Natural killer cell (primary cell): ENCODE results near the gene CFAP77. TPM values are rescaled to one million over a fixed set of nuclear protein-coding genes. Genes with fewer than 3 reads are reported as not detected.

Experiments
- ATAC-seq, 3 donors: fragments of 150-1000 bp in 2 of 3; fragments of 200-7000 bp in 1 of 3; cut with Tn5 transposase; 1 replicate in 1 of 3; 2 replicates in 2 of 3; pipeline ENCODE4 v1.10.0; 2021; ENCODE audit warnings: mild to moderate bottlenecking in 2 of 3, moderate library complexity in 2 of 3
- DNase-seq, 2 donors: peaks; one replicate each; pipeline versions ENCODE4 v3.0.0 to v3.0.0-alpha.2; 2013 to 2021; ENCODE audit warnings: mixed read lengths in 1 of 2
- H3K27ac ChIP-seq: one replicate; pipeline ENCODE4 v1.5.1; 2013; ENCODE audit warnings: mild to moderate bottlenecking, low read length
- H3K27me3 ChIP-seq: one replicate; pipeline ENCODE4 v1.6.1; 2013; ENCODE audit warnings: low read length; ENCODE audit not compliant: control insufficient read depth, insufficient read depth
- H3K36me3 ChIP-seq: one replicate; pipeline ENCODE4 v1.6.1; 2013; ENCODE audit warnings: low read length; ENCODE audit not compliant: control insufficient read depth, insufficient read depth
- H3K4me1 ChIP-seq: one replicate; pipeline ENCODE4 v1.6.1; 2013; ENCODE audit warnings: low read length; ENCODE audit not compliant: control insufficient read depth, insufficient read depth
- H3K4me3 ChIP-seq: one replicate; pipeline ENCODE4 v1.5.1; 2013; ENCODE audit warnings: low read length
- H3K9me3 ChIP-seq: one replicate; pipeline ENCODE4 v1.6.1; 2013; ENCODE audit warnings: low read length; ENCODE audit not compliant: control insufficient read depth, insufficient read depth
- H3K27ac Mint-ChIP-seq, 2 donors: one replicate each; pipeline ENCODE4 v1.8.0; 2022; ENCODE audit warnings: mild to moderate bottlenecking in 2 of 2, mixed read lengths in 2 of 2, moderate library complexity in 1 of 2
- H3K27me3 Mint-ChIP-seq, 2 donors: one replicate each; pipeline ENCODE4 v1.8.0; 2022; ENCODE audit warnings: low read depth in 2 of 2, mixed read lengths in 2 of 2
- H3K36me3 Mint-ChIP-seq: one replicate; pipeline ENCODE4 v1.8.0; 2022; ENCODE audit warnings: mixed read lengths
- H3K4me1 Mint-ChIP-seq, 2 donors: one replicate each; pipeline ENCODE4 v1.8.0; 2022; ENCODE audit warnings: mixed read lengths in 2 of 2
- H3K4me3 Mint-ChIP-seq: one replicate; pipeline ENCODE4 v1.8.0; 2022; ENCODE audit warnings: mild to moderate bottlenecking, moderate library complexity, mixed read lengths
- H3K9me3 Mint-ChIP-seq, 2 donors: one replicate each; pipeline ENCODE4 v1.8.0; 2022; ENCODE audit warnings: mixed read lengths in 2 of 2
- WGBS: methylation state at CpG from one replicate; pipeline ENCODE4 v1.1.7; 2013; ENCODE audit warnings: missing lambda C conversion rate; ENCODE audit not compliant: insufficient coverage; 5-methylcytosine and 5-hydroxymethylcytosine counted together
- intact Hi-C: fragments of 100-400 bp; cut with micrococcal nuclease; formaldehyde crosslinking; loops from one replicate; pipeline ENCODE4 v1.14.2; 2022
- total RNA-seq, 4 donors: library from RNA; stranded (reverse); fragments of 120-200 nt in 1 of 4; gene quantifications; one replicate each; pipeline versions ENCODE4 v1.2.3 to v1.2.4, GENCODE V29; 2013 to 2022
- TF ChIP-seq, protein P1 (sequence below): fragments of 200-600 bp; IDR thresholded peaks from one replicate; pipeline ENCODE4 v1.8.0; 2022; ENCODE audit warnings: antibody characterized with exemption

The CFAP77 gene
- total RNA-seq, 3 donors from 2014 or later (not counting 1 experiment from before 2014, with no cell fraction given), result not detected

DNA sequence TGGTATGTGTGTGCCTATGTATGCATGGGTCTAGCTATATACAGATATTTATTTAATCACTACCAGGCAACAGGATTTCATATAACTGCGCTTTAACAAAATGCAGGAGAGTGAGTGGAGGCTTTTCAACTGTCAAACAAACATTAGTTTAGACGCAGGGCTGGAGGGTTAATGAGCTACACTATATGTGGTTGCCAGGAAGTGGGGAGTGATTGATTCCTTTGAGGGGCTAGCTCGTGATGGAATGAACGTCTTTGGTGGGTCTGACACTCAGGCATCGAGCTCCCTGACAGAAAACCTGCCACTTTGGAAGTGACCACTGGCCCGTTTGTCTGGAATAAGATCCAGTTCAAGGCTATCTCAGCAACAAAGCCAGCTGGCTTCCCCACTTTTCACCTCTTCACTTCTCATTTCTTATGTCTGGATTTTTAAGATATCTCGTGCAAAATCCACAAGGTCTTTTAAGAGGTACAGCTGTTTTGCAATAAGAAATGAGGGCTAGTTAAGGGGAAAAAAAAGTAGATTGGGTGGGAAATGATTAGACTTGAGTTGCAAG, 78.0 kb downstream of the CFAP77 start:
- H3K4me3 ChIP-seq, result no peak overlapping the region
- H3K36me3 ChIP-seq, result no peaks in the 10 kb centered on the region
- peak overlapping the region; percentile 81 for H3K4me3 Mint-ChIP-seq
- H3K4me1 Mint-ChIP-seq, result peaks cover 31 to 33% of the 10 kb centered on the region in 2 donors
- peaks cover 31% of the 10 kb centered on the region for H3K4me1 ChIP-seq
- intact Hi-C loops, result loop anchor here (1.0 to 2.0 kb wide), 3 partner anchors 37 to 137 kb away; partner anchors contain the start of gene CFAP77
- H3K9me3 Mint-ChIP-seq, result no peaks in the 10 kb centered on the region
- H3K27me3 ChIP-seq, result peaks cover 13% of the 10 kb centered on the region
- no peaks in the 10 kb centered on the region for H3K36me3 Mint-ChIP-seq
- H3K27ac ChIP-seq, result no peak overlapping the region
- peak overlapping the region; percentile 87 to 93 for H3K27ac Mint-ChIP-seq
- no peak for ATAC-seq
- 39% methylated on average over 7 of the region's 7 CpGs for WGBS
- DNase-seq, result peak in 1 of 2 donors; percentile 27
- H3K27me3 Mint-ChIP-seq, result peaks cover 37 to 43% of the 10 kb centered on the region in 2 donors
- TF ChIP-seq, protein P1, sequence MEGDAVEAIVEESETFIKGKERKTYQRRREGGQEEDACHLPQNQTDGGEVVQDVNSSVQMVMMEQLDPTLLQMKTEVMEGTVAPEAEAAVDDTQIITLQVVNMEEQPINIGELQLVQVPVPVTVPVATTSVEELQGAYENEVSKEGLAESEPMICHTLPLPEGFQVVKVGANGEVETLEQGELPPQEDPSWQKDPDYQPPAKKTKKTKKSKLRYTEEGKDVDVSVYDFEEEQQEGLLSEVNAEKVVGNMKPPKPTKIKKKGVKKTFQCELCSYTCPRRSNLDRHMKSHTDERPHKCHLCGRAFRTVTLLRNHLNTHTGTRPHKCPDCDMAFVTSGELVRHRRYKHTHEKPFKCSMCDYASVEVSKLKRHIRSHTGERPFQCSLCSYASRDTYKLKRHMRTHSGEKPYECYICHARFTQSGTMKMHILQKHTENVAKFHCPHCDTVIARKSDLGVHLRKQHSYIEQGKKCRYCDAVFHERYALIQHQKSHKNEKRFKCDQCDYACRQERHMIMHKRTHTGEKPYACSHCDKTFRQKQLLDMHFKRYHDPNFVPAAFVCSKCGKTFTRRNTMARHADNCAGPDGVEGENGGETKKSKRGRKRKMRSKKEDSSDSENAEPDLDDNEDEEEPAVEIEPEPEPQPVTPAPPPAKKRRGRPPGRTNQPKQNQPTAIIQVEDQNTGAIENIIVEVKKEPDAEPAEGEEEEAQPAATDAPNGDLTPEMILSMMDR, result no peak
- no peaks in the 10 kb centered on the region for H3K9me3 ChIP-seq

DNA sequence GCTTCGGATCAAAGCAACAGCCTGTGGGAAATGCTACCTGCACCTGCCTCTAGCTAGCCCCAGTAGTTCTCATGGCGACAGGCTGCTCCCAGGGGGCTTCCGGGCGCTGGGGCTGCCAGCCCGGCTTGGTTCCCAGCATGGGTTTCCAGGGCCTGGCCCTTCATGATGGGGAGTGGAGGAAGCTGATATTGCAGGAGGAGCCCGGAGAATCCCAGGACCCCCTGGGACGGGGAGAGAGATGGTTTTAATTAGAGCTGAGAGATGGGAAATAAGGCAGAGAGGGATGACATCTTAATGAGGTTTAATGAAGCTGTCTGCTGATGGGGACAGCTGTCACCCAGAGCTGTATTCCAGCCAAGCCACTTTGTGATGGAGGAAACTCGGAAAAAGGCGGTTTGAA, 78.6 kb downstream of the CFAP77 start:
- Histone ChIP-seq H3K4me1 (peaks cover 31% of the 10 kb centered on the region), H3K27ac (no peak overlapping the region), H3K9me3 (no peaks in the 10 kb centered on the region), H3K36me3 (no peaks in the 10 kb centered on the region), H3K4me3 (no peak overlapping the region), H3K27me3 (peaks cover 13% of the 10 kb centered on the region)
- DNase-seq, result no peak
- 69% methylated on average over 9 of the region's 9 CpGs for WGBS
- TF ChIP-seq, protein P1, result no peak
- Mint-ChIP-seq H3K9me3 (no peaks in the 10 kb centered on the region), H3K4me1 (peaks cover 31 to 33% of the 10 kb centered on the region in 2 donors), H3K36me3 (no peaks in the 10 kb centered on the region), H3K27ac (peak overlapping the region in 1 of 2 donors; percentile 36), H3K4me3 (no peak overlapping the region), H3K27me3 (peaks cover 39 to 49% of the 10 kb centered on the region in 2 donors)
- no peak for ATAC-seq
- intact Hi-C loops, result no loop called here

DNA sequence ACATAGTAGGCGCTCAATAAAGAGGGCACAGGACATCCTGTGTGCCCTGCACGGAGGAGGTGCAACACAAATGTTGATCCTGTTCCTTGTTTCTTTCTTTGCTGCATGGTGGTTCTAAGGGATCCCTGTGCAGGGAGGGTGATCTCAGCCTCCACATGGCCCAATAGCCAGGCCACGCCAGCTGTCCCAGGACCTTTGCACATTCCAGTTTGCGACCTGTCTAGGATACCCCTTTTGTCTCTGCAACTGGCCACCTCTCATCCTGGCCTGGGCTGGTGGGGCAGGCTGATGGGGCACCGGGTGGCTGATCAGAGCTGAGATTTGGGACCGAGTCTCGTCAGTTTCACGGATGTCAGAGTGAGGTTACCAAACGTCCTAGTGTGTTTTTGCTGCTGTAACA, 79.5 kb downstream of the CFAP77 start:
- H3K4me3 Mint-ChIP-seq, result no peak overlapping the region
- H3K36me3 ChIP-seq, result no peaks in the 10 kb centered on the region

More for the DNA sequence above, 79.5 kb downstream of the CFAP77 start:
- Mint-ChIP-seq H3K27ac (peak overlapping the region in 1 of 2 donors; percentile 36), H3K36me3 (no peaks in the 10 kb centered on the region), H3K9me3 (no peaks in the 10 kb centered on the region), H3K4me1 (peaks cover 31 to 33% of the 10 kb centered on the region in 2 donors), H3K27me3 (peaks cover 40 to 49% of the 10 kb centered on the region in 2 donors)
- intact Hi-C loops, result no loop called here
- DNase-seq, result no peak
- no peaks in the 10 kb centered on the region for H3K9me3 ChIP-seq
- 90% methylated on average over 9 of the region's 9 CpGs for WGBS
- peaks cover 13% of the 10 kb centered on the region for H3K27me3 ChIP-seq
- no peak for ATAC-seq
- peaks cover 31% of the 10 kb centered on the region for H3K4me1 ChIP-seq
- H3K4me3 ChIP-seq, result no peak overlapping the region
- TF ChIP-seq, protein P1, result no peak
- no peak overlapping the region for H3K27ac ChIP-seq
